ENCODE results near the gene BPGM.
A peak's percentile ranks its signal among the peaks of the same experiment; 100 is the strongest.

BPGM gene

DNA sequence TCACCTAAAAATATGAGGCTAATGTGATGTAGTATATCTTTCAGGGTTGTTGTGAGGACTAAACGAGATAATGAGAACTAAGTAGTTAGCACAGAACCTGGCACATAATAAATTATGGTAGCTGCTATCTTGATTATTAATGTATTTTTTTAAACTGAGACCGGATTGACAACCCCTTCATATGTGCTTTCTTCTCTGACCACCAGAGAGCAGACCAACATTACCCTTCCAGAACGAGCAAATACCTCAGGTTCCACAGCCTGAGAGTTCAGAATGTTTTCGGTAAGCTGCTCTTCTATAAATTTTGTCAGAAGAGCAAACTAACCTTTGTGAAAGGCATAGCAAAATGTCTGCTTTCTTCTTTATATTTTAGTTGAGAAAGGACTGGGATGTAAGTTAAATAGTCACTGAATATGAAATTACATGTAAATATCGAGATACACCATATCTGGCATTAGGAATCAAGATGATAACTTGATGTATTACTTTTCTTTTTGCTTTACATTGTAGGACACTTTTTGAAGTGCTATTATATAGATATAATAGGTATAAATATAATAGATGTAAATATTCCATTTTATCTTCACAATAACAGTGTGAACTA is 13.6 kb upstream of the BPGM start:
- H3K36me3 ChIP-seq, result no peaks in the 10 kb centered on the region
- peak; percentile 31 for DNase-seq
- H3K27me3 ChIP-seq, result peaks cover 30% of the 10 kb centered on the region
- H3K4me3 ChIP-seq (ENCODE audit: low read depth, low read length), result no peak overlapping the region
- TF ChIP-seq, protein P1, sequence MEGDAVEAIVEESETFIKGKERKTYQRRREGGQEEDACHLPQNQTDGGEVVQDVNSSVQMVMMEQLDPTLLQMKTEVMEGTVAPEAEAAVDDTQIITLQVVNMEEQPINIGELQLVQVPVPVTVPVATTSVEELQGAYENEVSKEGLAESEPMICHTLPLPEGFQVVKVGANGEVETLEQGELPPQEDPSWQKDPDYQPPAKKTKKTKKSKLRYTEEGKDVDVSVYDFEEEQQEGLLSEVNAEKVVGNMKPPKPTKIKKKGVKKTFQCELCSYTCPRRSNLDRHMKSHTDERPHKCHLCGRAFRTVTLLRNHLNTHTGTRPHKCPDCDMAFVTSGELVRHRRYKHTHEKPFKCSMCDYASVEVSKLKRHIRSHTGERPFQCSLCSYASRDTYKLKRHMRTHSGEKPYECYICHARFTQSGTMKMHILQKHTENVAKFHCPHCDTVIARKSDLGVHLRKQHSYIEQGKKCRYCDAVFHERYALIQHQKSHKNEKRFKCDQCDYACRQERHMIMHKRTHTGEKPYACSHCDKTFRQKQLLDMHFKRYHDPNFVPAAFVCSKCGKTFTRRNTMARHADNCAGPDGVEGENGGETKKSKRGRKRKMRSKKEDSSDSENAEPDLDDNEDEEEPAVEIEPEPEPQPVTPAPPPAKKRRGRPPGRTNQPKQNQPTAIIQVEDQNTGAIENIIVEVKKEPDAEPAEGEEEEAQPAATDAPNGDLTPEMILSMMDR (IDR thresholded peaks at IDR 0.05; ENCODE audit: low read depth, low read length), result peak; percentile 78
- H3K9me3 ChIP-seq, result no peaks in the 10 kb centered on the region
- H3K4me1 ChIP-seq, result no peaks in the 10 kb centered on the region

DNA sequence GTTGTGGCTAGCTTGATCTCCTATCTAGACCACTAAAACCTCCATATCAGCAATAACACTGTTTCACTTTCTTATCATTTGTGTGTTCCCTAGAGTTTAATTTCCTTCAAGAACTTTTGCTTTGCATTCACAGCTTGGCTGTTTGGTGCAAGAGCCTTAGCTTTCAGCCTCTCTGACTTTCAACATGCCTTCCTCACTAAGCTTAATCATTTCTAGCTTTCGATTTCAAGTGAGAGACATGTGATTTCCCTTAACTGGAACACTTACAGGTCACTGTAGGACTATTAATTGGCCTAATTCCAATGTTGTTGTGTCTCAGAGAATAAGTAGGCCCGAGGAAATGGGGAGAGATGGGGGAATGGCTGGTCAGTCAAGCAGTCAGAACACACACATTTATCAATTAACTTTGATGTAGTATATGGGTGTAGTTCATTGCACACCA is 10.6 kb upstream of the BPGM start:
- Histone ChIP-seq H3K4me3 (ENCODE audit: low read depth, low read length) (no peak overlapping the region), H3K4me1 (no peaks in the 10 kb centered on the region), H3K36me3 (no peaks in the 10 kb centered on the region), H3K9me3 (no peaks in the 10 kb centered on the region), H3K27me3 (peaks cover 18% of the 10 kb centered on the region)
- no peak for DNase-seq
- TF ChIP-seq, protein P1 (IDR thresholded peaks at IDR 0.05; ENCODE audit: low read depth, low read length), result no peak

- no peaks in the 10 kb centered on the region for H3K36me3 ChIP-seq
- no peaks in the 10 kb centered on the region for H3K4me1 ChIP-seq
- TF ChIP-seq, protein P1 (IDR thresholded peaks at IDR 0.05; ENCODE audit: low read depth, low read length), result no peak
- no peak overlapping the region for H3K4me3 ChIP-seq (ENCODE audit: low read depth, low read length)
- DNase-seq, result no peak
- peaks cover 19% of the 10 kb centered on the region for H3K27me3 ChIP-seq
- H3K9me3 ChIP-seq, result no peaks in the 10 kb centered on the region
Observed at GRCh38 chr7:134637441-134637840, 9.2 kb upstream of the BPGM start.

DNA sequence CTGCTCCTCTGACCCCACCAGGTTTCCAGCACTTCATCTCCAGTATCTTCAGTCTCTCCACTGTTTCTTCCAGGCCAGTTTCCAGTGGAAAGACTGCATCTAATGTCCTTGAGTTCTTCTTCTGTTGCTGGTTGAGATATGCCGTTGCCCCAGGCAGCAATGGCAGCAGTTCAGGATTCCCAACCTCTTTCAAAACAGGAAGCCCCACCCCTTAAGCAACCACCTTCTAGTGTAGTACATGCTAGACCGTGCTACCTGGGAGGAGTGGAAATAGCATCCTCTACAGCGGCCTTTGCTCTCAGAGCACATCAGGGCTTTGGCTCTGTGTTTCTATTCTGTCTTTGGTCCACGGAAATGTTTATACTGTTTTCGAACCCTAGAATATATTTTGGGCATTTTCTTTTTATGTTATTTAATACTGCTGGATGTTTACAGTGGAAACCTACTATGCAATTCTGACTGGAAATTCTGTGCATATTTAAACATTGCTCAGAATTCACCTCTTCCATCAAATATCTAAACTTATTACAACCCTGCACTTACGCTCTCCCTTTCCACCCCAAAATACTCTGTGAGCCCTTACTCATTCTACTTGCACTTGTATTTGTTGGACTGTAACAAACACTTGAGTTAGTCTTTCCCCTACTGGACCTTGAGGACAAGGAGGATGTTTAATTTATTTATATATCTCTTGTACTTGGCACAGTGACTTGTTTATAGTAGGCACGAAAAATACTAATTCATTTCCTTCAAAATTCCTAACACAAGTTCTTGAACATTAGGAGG is 8.5 kb upstream of the BPGM start:
- Histone ChIP-seq H3K4me3 (ENCODE audit: low read depth, low read length) (no peak overlapping the region), H3K27me3 (peaks cover 19% of the 10 kb centered on the region), H3K4me1 (no peaks in the 10 kb centered on the region), H3K36me3 (no peaks in the 10 kb centered on the region), H3K9me3 (no peaks in the 10 kb centered on the region)
- TF ChIP-seq, protein P1 (IDR thresholded peaks at IDR 0.05; ENCODE audit: low read depth, low read length), result no peak
- DNase-seq, result no peak

- no peak overlapping the region for H3K4me3 ChIP-seq (ENCODE audit: low read depth, low read length)
- TF ChIP-seq, protein P1 (IDR thresholded peaks at IDR 0.05; ENCODE audit: low read depth, low read length), result no peak
- peaks cover 18% of the 10 kb centered on the region for H3K27me3 ChIP-seq
- H3K4me1 ChIP-seq, result no peaks in the 10 kb centered on the region
- H3K9me3 ChIP-seq, result no peaks in the 10 kb centered on the region
- H3K36me3 ChIP-seq, result no peaks in the 10 kb centered on the region
- no peak for DNase-seq
Observed at GRCh38 chr7:134639061-134639460, 7.6 kb upstream of the BPGM start.

DNA sequence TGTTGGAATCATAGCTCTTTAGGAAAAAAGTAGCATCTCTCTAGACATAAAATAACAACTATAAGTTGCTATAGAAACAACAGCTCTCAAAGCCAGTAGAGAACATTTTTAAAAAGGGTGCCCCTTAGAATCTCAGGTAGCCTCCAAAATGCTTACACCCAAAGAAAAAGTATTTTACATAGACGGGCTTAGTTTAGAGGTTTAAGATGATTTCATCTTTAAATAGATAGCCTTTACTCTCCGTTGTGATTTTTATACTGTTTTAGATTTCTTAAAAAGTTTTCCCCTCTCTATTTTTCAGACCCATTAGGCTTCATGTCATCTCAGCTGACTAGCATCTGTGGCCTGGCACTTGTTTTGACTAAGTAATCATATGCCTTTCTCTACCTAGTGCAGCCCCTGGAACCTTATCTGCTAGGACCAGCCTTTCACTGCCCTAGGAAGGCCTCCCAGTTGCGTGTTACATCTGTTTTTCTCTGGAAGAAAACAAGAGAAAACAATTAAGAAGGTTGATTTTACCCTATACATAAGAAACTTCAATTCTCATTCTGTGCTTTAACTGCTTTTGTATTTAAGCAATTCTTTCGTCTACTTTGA is 6.9 kb upstream of the BPGM start:
- no peaks in the 10 kb centered on the region for H3K36me3 ChIP-seq
- no peaks in the 10 kb centered on the region for H3K9me3 ChIP-seq
- no peaks in the 10 kb centered on the region for H3K4me1 ChIP-seq
- H3K4me3 ChIP-seq (ENCODE audit: low read depth, low read length), result no peak overlapping the region
- H3K27me3 ChIP-seq, result peaks cover 12% of the 10 kb centered on the region
- TF ChIP-seq, protein P1 (IDR thresholded peaks at IDR 0.05; ENCODE audit: low read depth, low read length), result no peak
- DNase-seq, result no peak

Data from BE2C (cell line).